Psoas muscle (tissue), 8 donors: ENCODE results near the gene CLSTN2. TPM values are rescaled to one million over a fixed set of nuclear protein-coding genes. Genes with fewer than 3 reads are reported as not detected.

Source experiments
- ATAC-seq, 4 donors: fragments of 200-7000 bp; cut with Tn5 transposase; one replicate each; pipeline ENCODE4 v1.9.1; 2020; ENCODE audit warnings: moderate library complexity in 3 of 4, mild to moderate bottlenecking in 2 of 4
- DNase-seq, 2 donors: peaks; one replicate each; pipeline ENCODE4 v3.0.0-alpha.2; 2020
- H3K27ac ChIP-seq: fragments of 200-600 bp; one replicate; pipeline ENCODE4 v1.8.0; 2022
- H3K27me3 ChIP-seq, 3 donors: fragments of 200-600 bp in 1 of 3; one replicate each; pipeline versions ENCODE4 v1.6.1 to v1.8.0; 2013 to 2022; ENCODE audit warnings: low read length in 2 of 3, mild to moderate bottlenecking in 2 of 3, moderate library complexity in 1 of 3; ENCODE audit not compliant: insufficient read depth in 3 of 3
- H3K36me3 ChIP-seq, 2 donors: fragments of 200-600 bp in 1 of 2; one replicate each; pipeline versions ENCODE4 v1.6.1 to v1.8.0; 2013 to 2022; ENCODE audit warnings: low read depth in 1 of 2, mild to moderate bottlenecking in 1 of 2, moderate library complexity in 1 of 2; ENCODE audit not compliant: insufficient read depth in 1 of 2
- H3K4me1 ChIP-seq: fragments of 200-600 bp; one replicate; pipeline ENCODE4 v1.8.0; 2022
- H3K4me3 ChIP-seq: fragments of 200-600 bp; one replicate; pipeline ENCODE4 v1.8.0; 2022; ENCODE audit warnings: mild to moderate bottlenecking
- H3K9me3 ChIP-seq: fragments of 200-600 bp; one replicate; pipeline ENCODE4 v1.8.0; 2022
- WGBS, 3 donors: extraction: QIAGEN DNeasy Blood & Tissue Kit; methylation state at CpG; one replicate each; pipeline versions ENCODE4 v1.1.6 to v1.1.7; 2013; 5-methylcytosine and 5-hydroxymethylcytosine counted together
- intact Hi-C, 2 donors: fragments of 100-400 bp; cut with DNase I; formaldehyde crosslinking; loops; one replicate each; pipeline versions ENCODE4 v1.11.0 to v1.14.2; 2022
- polyA plus RNA-seq, 3 donors: library from polyadenylated mRNA; stranded (reverse); fragments of 200-250 nt; gene quantifications; one replicate each; pipeline ENCODE4 v1.2.3, GENCODE V29; 2013
- total RNA-seq, 4 donors: library from RNA; stranded (reverse); fragmentation: NEBNext Ultra II Directional in 2 of 4; extraction: Animal tissue kit (Norgen Biotek cat#: 25700) in 2 of 4; gene quantifications; one replicate each; pipeline versions ENCODE4 v1.2.1 to v1.2.4, GENCODE V29; 2021 to 2023
- TF ChIP-seq, protein P1 (sequence below): fragments of 200-600 bp; IDR thresholded peaks from one replicate; pipeline ENCODE4 v1.8.0; 2022; ENCODE audit warnings: antibody characterized with exemption
- donor health status: healthy with polysubstance abuse.
- donor health status: DM: no; HTN: no; CAD: no; lungs with moderate emphysema.
- donor health status: Bipolar disorder and iron deficiency.
- donor health status: healthy.
- donor health status: DM: yes; HTN: yes; CAD: no.
- donor health status: DM: no; HTN: no; CAD: no.
- donor health status: DM: no; HTN: no; CAD: no.
- donor health status: DM: yes; HTN: yes; CAD: no.

The CLSTN2 gene
- total and polyA plus RNA-seq, 7 donors: 0.24 to 5.0 (median 1.5) TPM

DNA sequence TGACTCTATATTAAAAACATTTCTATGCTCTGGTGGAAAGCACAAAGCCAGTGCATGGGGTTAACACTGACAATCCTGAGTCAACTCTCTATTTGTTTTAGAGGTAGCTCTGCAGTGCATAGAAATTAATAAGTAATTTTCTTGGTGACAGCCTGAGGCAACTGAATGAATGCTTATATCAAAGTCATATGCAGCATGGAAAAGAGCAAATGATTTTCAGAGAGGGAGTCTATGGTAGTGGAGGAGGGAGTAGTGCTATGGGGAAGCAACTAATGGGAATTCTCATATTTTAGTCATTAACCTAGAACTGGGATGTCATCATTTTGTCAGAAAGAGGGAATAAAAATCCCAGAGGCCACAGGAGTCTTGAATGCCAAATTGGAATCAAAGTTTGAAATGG, 99.1 kb downstream of the CLSTN2 start:
- no peaks in the 10 kb centered on the region for H3K4me1 ChIP-seq
- TF ChIP-seq, protein P1, sequence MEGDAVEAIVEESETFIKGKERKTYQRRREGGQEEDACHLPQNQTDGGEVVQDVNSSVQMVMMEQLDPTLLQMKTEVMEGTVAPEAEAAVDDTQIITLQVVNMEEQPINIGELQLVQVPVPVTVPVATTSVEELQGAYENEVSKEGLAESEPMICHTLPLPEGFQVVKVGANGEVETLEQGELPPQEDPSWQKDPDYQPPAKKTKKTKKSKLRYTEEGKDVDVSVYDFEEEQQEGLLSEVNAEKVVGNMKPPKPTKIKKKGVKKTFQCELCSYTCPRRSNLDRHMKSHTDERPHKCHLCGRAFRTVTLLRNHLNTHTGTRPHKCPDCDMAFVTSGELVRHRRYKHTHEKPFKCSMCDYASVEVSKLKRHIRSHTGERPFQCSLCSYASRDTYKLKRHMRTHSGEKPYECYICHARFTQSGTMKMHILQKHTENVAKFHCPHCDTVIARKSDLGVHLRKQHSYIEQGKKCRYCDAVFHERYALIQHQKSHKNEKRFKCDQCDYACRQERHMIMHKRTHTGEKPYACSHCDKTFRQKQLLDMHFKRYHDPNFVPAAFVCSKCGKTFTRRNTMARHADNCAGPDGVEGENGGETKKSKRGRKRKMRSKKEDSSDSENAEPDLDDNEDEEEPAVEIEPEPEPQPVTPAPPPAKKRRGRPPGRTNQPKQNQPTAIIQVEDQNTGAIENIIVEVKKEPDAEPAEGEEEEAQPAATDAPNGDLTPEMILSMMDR: no peak
- intact Hi-C loops: no loop called here
- H3K9me3 ChIP-seq: no peaks in the 10 kb centered on the region
- no peaks in the 10 kb centered on the region for H3K36me3 ChIP-seq
- DNase-seq (no peak), ATAC-seq (no peak)
- no peak overlapping the region for H3K27ac ChIP-seq
- H3K27me3 ChIP-seq: no peaks in the 10 kb centered on the region
- no peak overlapping the region for H3K4me3 ChIP-seq

DNA sequence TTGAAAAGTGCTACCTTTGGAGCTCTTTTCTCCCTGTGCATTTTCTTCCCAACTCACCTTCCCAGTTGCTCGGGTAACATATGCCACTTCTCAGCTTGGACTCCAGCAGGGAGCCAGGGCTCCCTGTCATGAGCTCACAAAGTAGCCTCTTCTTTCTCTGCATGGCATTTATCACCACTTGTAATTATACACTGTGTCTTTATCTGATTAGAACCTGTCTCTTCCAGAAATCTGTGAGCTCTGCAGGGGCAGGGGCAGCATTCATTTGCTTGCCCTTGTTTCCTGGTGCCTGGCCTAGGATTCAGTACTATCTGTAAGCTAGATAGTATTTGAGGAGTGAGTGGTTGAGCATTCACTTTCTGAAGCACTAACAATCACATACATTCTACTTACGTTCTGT, 100.9 kb downstream of the CLSTN2 start:
- Histone ChIP-seq H3K9me3 (no peaks in the 10 kb centered on the region), H3K4me1 (no peaks in the 10 kb centered on the region), H3K4me3 (no peak overlapping the region), H3K27ac (no peak overlapping the region), H3K36me3 (no peaks in the 10 kb centered on the region), H3K27me3 (no peaks in the 10 kb centered on the region)
- intact Hi-C loops: no loop called here
- 73 to 80% (median 79%) methylated on average over 2 of the region's 2 CpGs for WGBS, 3 donors
- ATAC-seq: no peak
- TF ChIP-seq, protein P1: no peak
- no peak for DNase-seq

DNA sequence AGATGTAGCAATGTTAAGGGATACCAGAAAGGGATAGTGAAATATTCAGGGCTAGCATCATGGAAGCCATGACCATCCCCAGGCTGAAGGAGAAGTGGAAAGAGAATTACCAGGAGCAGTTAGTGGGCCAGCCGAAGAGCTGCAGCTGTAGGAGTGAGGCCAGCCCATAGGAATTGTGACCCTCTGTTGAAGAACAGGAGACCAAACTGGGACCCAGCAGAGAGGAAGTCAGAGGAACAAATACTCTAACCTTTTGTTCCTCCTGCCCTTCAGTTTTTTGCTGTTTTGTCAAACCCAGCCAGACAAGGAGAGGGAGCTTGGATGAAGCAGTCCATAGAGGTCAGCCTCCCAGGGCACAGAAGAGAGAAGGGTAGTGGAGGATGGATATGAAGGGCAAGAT, 115.4 kb downstream of the CLSTN2 start:
- WGBS, 3 donors: 92 to 100% (median 95%) methylated on average over 1 of the region's 1 CpG
- intact Hi-C loops: no loop called here
- no peaks in the 10 kb centered on the region for H3K4me1 ChIP-seq
- DNase-seq (no peak), ATAC-seq (no peak)
- H3K4me3 ChIP-seq: no peak overlapping the region
- no peaks in the 10 kb centered on the region for H3K9me3 ChIP-seq
- no peaks in the 10 kb centered on the region for H3K27me3 ChIP-seq
- no peak overlapping the region for H3K27ac ChIP-seq
- TF ChIP-seq, protein P1: no peak
- no peaks in the 10 kb centered on the region for H3K36me3 ChIP-seq

DNA sequence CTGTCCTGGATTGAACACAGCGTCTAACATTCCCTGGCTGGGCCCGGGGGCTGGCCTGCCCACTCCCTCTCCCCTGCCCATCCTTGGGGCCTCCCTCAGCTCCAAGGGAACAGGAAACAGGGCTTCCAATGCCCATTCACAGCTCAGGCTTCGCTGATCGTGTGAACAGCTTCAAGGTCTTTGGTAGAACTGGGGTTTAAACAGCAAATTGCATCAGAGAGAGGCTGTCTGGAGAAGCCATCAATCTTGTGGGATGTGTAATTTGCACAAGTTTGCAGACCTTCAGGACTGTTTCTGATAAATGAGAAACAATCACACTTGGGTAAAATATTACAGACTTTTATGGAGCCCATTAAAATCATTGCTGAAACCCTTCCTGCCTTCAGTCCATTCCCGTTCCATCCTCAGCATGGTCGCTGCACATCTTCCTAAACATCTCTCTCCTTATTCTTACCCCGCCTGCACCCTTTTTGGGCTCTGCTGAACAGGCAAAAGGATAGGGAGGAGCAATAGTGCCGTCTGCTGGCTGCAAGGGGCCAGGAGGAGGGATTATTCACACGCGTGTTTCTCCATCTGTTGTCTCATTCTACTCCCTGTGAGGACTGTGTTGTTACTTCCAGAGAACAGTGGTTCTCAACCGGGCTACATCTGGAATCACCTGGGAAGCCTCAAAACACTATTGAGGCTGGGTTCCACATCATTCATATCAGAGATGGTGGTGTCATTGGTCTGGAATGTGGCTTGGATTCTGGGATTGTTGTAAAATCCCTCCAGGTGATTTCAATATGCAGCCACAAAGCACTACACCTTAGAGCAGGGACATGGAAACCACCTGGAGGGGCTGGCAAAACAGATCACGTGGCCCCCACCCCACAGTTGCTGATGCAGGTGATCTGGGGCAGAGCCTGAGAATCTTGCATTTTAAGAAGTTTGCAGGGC, 116.3 kb downstream of the CLSTN2 start:
- DNase-seq (no peak), ATAC-seq (peak in 1 of 4 donors; percentile 32)
- Histone ChIP-seq H3K4me1 (no peaks in the 10 kb centered on the region), H3K27me3 (no peaks in the 10 kb centered on the region), H3K4me3 (no peak overlapping the region), H3K9me3 (no peaks in the 10 kb centered on the region), H3K36me3 (no peaks in the 10 kb centered on the region), H3K27ac (no peak overlapping the region)
- TF ChIP-seq, protein P1: peak; percentile 20
- 58 to 70% (median 60%) methylated on average over 12 of the region's 12 CpGs for WGBS, 3 donors
- intact Hi-C loops: no loop called here
